Pulmonary artery endothelial cell (primary cell): Measurements from ENCODE around the gene ZG16. TPM values are rescaled to one million over a fixed set of nuclear protein-coding genes. Genes with fewer than 3 reads are reported as not detected.
A peak's percentile ranks its signal among the peaks of the same experiment; 100 is the strongest.

Experiments used
- DNase-seq: peaks from one replicate; pipeline ENCODE4 v3.0.0-alpha.2; 2011; ENCODE audit warnings: low read depth, low spot score
- total RNA-seq: library from RNA; depleted of rRNA; stranded (reverse); fragments of >200 nt; gene quantifications from 2 replicates; pipeline ENCODE4 v1.2.3, GENCODE V29; 2014

Gene ZG16
- total RNA-seq, 1 donor from 2014 or later: not detected

- DNase-seq: no peak
These were observed 42.9 kb downstream of the ZG16 start for GRCh38 chr16:29820730-29821642.

- DNase-seq: no peak
These were observed 43.6 kb downstream of the ZG16 start for GRCh38 chr16:29821643-29822115.

GRCh38 chr16:29824589-29825144 lies 46.6 kb downstream of the ZG16 start:
- DNase-seq: peak; percentile 55

GRCh38 chr16:29825145-29826044 lies 47.3 kb downstream of the ZG16 start:
- no peak for DNase-seq

GRCh38 chr16:29826342-29826695 lies 48.3 kb downstream of the ZG16 start:
- no peak for DNase-seq

- no peak for DNase-seq
These were observed 52.7 kb downstream of the ZG16 start for GRCh38 chr16:29830774-29831173.

- no peak for DNase-seq
These were observed 53.4 kb downstream of the ZG16 start for GRCh38 chr16:29831490-29831889.

Other genes starting within 250 kb of the ZG16 start
- gene SPN, start 115.0 kb upstream of the ZG16 start, total RNA-seq: not detected in 2 replicates
- gene QPRT, start 99.1 kb upstream of the ZG16 start, total RNA-seq: 0.04 and 0.13 TPM in 2 replicates
- gene C16orf54, start 32.3 kb upstream of the ZG16 start, total RNA-seq: not detected in 2 replicates
- gene KIF22, start 12.5 kb downstream of the ZG16 start, total RNA-seq: 59.4 and 85.2 TPM in 2 replicates
- 267 and 297 TPM in 2 replicates for gene MAZ, start 28.3 kb downstream of the ZG16 start, total RNA-seq
- gene PRRT2, start 33.9 kb downstream of the ZG16 start, total RNA-seq: 0.66 and 0.71 TPM in 2 replicates
- gene PAGR1, start 37.9 kb downstream of the ZG16 start, total RNA-seq: 17.4 and 26.1 TPM in 2 replicates
- 433 and 451 TPM in 2 replicates for gene MVP, start 42.2 kb downstream of the ZG16 start, total RNA-seq
- gene CDIPT, start 85.0 kb downstream of the ZG16 start, total RNA-seq: 60.3 and 88.5 TPM in 2 replicates
- gene SEZ6L2, start 121.3 kb downstream of the ZG16 start, total RNA-seq: 0.53 and 0.73 TPM in 2 replicates
- 0.63 and 1.3 TPM in 2 replicates for gene ASPHD1, start 122.2 kb downstream of the ZG16 start, total RNA-seq
- 4.4 and 4.8 TPM in 2 replicates for gene KCTD13, start 148.0 kb downstream of the ZG16 start, total RNA-seq
- 75.9 and 80.9 TPM in 2 replicates for gene TMEM219, start 183.8 kb downstream of the ZG16 start, total RNA-seq
- gene TAOK2, start 195.6 kb downstream of the ZG16 start, total RNA-seq: 97.0 and 109 TPM in 2 replicates
- 7.5 and 11.2 TPM in 2 replicates for gene HIRIP3, start 217.4 kb downstream of the ZG16 start, total RNA-seq
- gene INO80E, start 218.0 kb downstream of the ZG16 start, total RNA-seq: 19.1 and 24.5 TPM in 2 replicates
- gene DOC2A, start 232.8 kb downstream of the ZG16 start, total RNA-seq: 0.26 and 0.49 TPM in 2 replicates
- not detected in 2 replicates for gene C16orf92, start 244.9 kb downstream of the ZG16 start, total RNA-seq